GM06990 (cell line): ENCODE results near the gene FRAS1.
"Not testable (repeated sequence)": the region's sequence is repeated elsewhere in the genome, so short reads cannot be mapped to it uniquely, and the experiment has no call there.

ENCODE experiments used
- DNase-seq: peaks from one replicate; pipeline ENCODE4 v3.0.0-alpha.2; 2011; ENCODE audit not compliant: insufficient read length; ENCODE audit errors: extremely low read depth
- H3K27me3 ChIP-seq: replicated peaks from 2 replicates; pipeline ENCODE4 v1.6.0; 2011; ENCODE audit warnings: low read length; ENCODE audit not compliant: control insufficient read depth, insufficient read depth
- H3K36me3 ChIP-seq: 2 replicates; pipeline ENCODE4 v1.5.1; 2011; ENCODE audit warnings: low read length; ENCODE audit not compliant: control insufficient read depth, insufficient read depth
- H3K4me3 ChIP-seq: replicated peaks from 2 replicates; pipeline ENCODE4 v1.5.1; 2011; ENCODE audit warnings: low read depth, mild to moderate bottlenecking, control low read depth, low read length
- CTCF ChIP-seq: IDR thresholded peaks from 2 replicates; pipeline ENCODE4 v1.5.1; 2011; ENCODE audit warnings: low read length, control low read depth, mild to moderate bottlenecking, inconsistent platforms; ENCODE audit not compliant: insufficient read depth, poor library complexity, severe bottlenecking

Gene FRAS1

GRCh38 chr4:78293821-78294301, 236.7 kb downstream of the FRAS1 start:
- no peak for DNase-seq

GRCh38 chr4:78296261-78296660, 239.1 kb downstream of the FRAS1 start:
- Histone ChIP-seq H3K27me3 (no peaks in the 10 kb centered on the region), H3K36me3 (no peaks in the 10 kb centered on the region), H3K4me3 (no peak overlapping the region)
- DNase-seq, result no peak
- TF ChIP-seq CTCF, result no peak

More at GRCh38 chr4:78293821-78294301, 236.7 kb downstream of the FRAS1 start:
- H3K36me3 ChIP-seq, result no peaks in the 10 kb centered on the region
- no peak overlapping the region for H3K4me3 ChIP-seq
- no peak for TF ChIP-seq CTCF
- H3K27me3 ChIP-seq, result no peaks in the 10 kb centered on the region

GRCh38 chr4:78297116-78297800, 240.1 kb downstream of the FRAS1 start:
- Histone ChIP-seq H3K36me3 (no peaks in the 10 kb centered on the region), H3K4me3 (no peak overlapping the region), H3K27me3 (no peaks in the 10 kb centered on the region)
- no peak for TF ChIP-seq CTCF
- peak; percentile 33 for DNase-seq

- TF ChIP-seq CTCF, result no peak
- H3K36me3 ChIP-seq, result no peaks in the 10 kb centered on the region
- no peak overlapping the region for H3K4me3 ChIP-seq
- no peaks in the 10 kb centered on the region for H3K27me3 ChIP-seq
- DNase-seq, result no peak
Measured at GRCh38 chr4:78298618-78299017, 241.5 kb downstream of the FRAS1 start.

- Histone ChIP-seq H3K36me3 (no peaks in the 10 kb centered on the region), H3K4me3 (no peak overlapping the region), H3K27me3 (no peaks in the 10 kb centered on the region)
- DNase-seq, result no peak
- TF ChIP-seq CTCF, result no peak
Measured at GRCh38 chr4:78299565-78299972, 242.4 kb downstream of the FRAS1 start.

GRCh38 chr4:78307263-78307662, 250.1 kb downstream of the FRAS1 start:
- H3K36me3 ChIP-seq, H3K4me3 ChIP-seq, DNase-seq, H3K27me3 ChIP-seq: not testable (repeated sequence)
